ENCODE results near the gene APP.

Gene APP

DNA sequence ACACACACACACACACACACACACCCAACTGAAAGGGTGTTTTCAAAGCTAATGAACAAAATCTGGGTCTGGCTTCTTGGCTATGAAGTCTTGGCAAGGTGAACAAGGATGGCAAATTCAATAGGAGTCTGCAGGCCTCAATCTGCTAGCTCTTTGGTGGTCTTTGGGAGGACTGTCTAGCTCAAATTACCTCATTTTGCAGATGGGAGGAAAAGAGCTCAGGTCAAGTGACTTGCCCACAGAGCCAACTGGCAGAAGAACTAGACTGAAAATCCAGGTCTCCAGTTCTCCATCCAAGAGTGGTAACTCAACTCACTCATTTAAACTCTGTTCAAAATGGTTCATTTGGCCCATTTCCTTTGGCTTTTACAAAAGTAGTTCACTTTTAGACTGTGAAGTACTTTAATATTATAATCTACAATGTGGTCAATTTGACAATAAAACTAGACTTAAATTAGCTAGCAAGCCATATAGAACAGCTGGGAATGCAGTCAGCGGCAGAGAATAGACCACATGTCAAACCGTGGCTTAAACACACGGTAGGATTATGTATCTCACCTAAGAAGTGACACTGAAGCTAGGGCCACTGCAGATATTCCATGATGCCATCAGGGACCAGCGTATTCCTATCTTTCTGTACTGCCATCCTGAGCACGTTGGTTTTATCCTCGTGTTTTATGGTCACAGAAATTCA lies 112.9 kb downstream of the APP start:
- H3K27ac ChIP-seq (ENCODE audit: extremely low read depth, low read depth, low read length) = no peak overlapping the region
- CTCF ChIA-PET = interaction anchor here (0.6 kb wide), 1 partner anchor 91 kb away, joined by 3 read pairs; no protein-coding TSS in a partner anchor
- H3K4me3 ChIP-seq (ENCODE audit: low read depth, low read length) = no peak overlapping the region
- H3K36me3 ChIP-seq (ENCODE audit: control insufficient read depth in 2 of 2, insufficient read depth in 1 of 2, low read length in 2 of 2) = no peaks in the 10 kb centered on the region
- H3K4me1 ChIP-seq (ENCODE audit: control insufficient read depth, insufficient read depth, low read length) = peaks cover 37% of the 10 kb centered on the region
- TF ChIP-seq ZBTB20 (tag by site-specific recombination; IDR thresholded peaks at IDR 0.05) = no peak
- no peaks in the 10 kb centered on the region for H3K9me3 ChIP-seq (ENCODE audit: control insufficient read depth, insufficient read depth, low read depth, low read length)
- POLR2A ChIA-PET = interaction anchor here (0.5 to 1.6 kb wide), 3 partner anchors 16 to 258 kb away, joined by 3 to 4 read pairs (median 4); no protein-coding TSS in a partner anchor

DNA sequence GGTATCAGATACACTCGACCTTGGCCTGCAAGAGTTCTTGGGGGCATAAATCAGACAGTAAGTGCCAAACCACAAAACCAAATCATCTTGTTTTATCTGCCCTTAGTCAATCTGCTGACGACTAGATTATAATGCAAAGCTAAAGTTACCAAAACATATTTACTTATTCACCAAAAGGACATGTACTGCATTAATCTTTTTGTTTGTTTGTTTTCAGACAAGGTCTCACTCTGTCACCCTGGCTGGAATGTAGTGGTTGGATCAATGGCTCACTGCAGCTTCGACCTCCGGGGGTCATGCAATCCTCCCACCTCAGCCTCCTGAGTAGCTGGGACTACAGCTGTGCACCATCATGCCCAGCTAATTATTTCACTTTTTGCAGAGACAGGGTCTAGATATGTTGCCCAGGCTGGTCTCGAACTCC lies 114.7 kb downstream of the APP start:
- Histone ChIP-seq H3K36me3 (ENCODE audit: control insufficient read depth in 2 of 2, insufficient read depth in 1 of 2, low read length in 2 of 2) (peaks cover 0 to 7% of the 10 kb centered on the region in 2 experiments; a peak in 2 of 3 replicates), H3K4me1 (ENCODE audit: control insufficient read depth, insufficient read depth, low read length) (peaks cover 32% of the 10 kb centered on the region), H3K9me3 (ENCODE audit: control insufficient read depth, insufficient read depth, low read depth, low read length) (no peaks in the 10 kb centered on the region), H3K27ac (ENCODE audit: extremely low read depth, low read depth, low read length) (0 out of 2 replicates have a peak overlapping the region, but pooled peaks have one; percentile 12), H3K4me3 (ENCODE audit: low read depth, low read length) (no peak overlapping the region)
- ChIA-PET CTCF (interaction anchor here (1.1 kb wide), 1 partner anchor 23 kb away, joined by 5 read pairs; no protein-coding TSS in a partner anchor), POLR2A (no interaction called here)
- TF ChIP-seq ZNF121 (tag by site-specific recombination; IDR thresholded peaks at IDR 0.05) (peak; percentile 89; the same call in 1 of the 2 replicates), ZSCAN16 (tag by site-specific recombination; IDR thresholded peaks at IDR 0.05) (no peak), ZNF311 (tag by site-specific recombination; IDR thresholded peaks at IDR 0.05; ENCODE audit: borderline replicate concordance) (no peak), FEZF1 (tag by site-specific recombination; IDR thresholded peaks at IDR 0.05) (peak; percentile 81), ZXDB (tag by site-specific recombination; IDR thresholded peaks at IDR 0.05) (peak; percentile 39; the same call in 1 of the 2 replicates), ZNF341 (tag by site-specific recombination; IDR thresholded peaks at IDR 0.05; ENCODE audit: low read depth) (no peak), ZNF394 (tag by site-specific recombination; IDR thresholded peaks at IDR 0.05; ENCODE audit: borderline replicate concordance) (peak; percentile 36; the same call in 1 of the 2 replicates), ZNF529 (tag by site-specific recombination; IDR thresholded peaks at IDR 0.05; ENCODE audit: insufficient replicate concordance) (no peak), GLIS1 (tag by site-specific recombination; IDR thresholded peaks at IDR 0.05) (peak; percentile 11; the same call in 1 of the 2 replicates)

DNA sequence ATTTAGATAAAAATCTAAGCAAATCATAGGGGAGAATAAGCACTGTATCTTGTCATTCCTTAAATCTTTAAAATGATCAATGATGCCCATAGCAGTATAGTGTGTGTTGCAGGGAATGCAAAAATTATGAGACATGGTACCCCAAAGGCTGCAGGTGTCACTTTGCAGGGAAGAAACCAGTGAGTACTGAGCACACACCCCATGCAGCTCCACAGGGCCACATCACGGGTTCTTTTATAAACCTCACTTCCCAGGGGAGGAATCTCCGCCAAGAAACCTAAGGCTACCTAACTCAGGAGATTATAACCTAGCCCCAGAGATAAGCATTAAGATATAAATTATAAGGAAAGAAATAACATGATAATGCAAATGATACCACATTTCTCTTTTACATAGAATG lies 115.6 kb downstream of the APP start:
- Histone ChIP-seq H3K4me1 (ENCODE audit: control insufficient read depth, insufficient read depth, low read length) (peaks cover 24% of the 10 kb centered on the region), H3K36me3 (ENCODE audit: control insufficient read depth in 2 of 2, insufficient read depth in 1 of 2, low read length in 2 of 2) (peaks cover 0 to 15% of the 10 kb centered on the region in 2 experiments; a peak in 2 of 3 replicates), H3K9me3 (ENCODE audit: control insufficient read depth, insufficient read depth, low read depth, low read length) (no peaks in the 10 kb centered on the region), H3K27ac (ENCODE audit: extremely low read depth, low read depth, low read length) (no peak overlapping the region), H3K4me3 (ENCODE audit: low read depth, low read length) (no peak overlapping the region)
- POLR2A ChIA-PET = no interaction called here
- CTCF ChIA-PET = interaction anchor here (0.6 kb wide), 1 partner anchor 13 kb away, joined by 3 read pairs; no protein-coding TSS in a partner anchor
- TF ChIP-seq ZNF169 (tag by site-specific recombination; IDR thresholded peaks at IDR 0.05) = no peak
- no peak for TF ChIP-seq ZBTB48 (tag by site-specific recombination; IDR thresholded peaks at IDR 0.05)
- TF ChIP-seq ZFP3 (tag by site-specific recombination; IDR thresholded peaks at IDR 0.05; ENCODE audit: low read depth) = no peak
- no peak for TF ChIP-seq SCRT1 (tag by site-specific recombination; IDR thresholded peaks at IDR 0.05; ENCODE audit: borderline replicate concordance)
- TF ChIP-seq, protein P1, sequence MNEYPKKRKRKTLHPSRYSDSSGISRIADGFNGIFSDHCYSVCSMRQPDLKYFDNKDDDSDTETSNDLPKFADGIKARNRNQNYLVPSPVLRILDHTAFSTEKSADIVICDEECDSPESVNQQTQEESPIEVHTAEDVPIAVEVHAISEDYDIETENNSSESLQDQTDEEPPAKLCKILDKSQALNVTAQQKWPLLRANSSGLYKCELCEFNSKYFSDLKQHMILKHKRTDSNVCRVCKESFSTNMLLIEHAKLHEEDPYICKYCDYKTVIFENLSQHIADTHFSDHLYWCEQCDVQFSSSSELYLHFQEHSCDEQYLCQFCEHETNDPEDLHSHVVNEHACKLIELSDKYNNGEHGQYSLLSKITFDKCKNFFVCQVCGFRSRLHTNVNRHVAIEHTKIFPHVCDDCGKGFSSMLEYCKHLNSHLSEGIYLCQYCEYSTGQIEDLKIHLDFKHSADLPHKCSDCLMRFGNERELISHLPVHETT (tag by site-specific recombination; IDR thresholded peaks at IDR 0.05) = no peak
- TF ChIP-seq, protein P2, sequence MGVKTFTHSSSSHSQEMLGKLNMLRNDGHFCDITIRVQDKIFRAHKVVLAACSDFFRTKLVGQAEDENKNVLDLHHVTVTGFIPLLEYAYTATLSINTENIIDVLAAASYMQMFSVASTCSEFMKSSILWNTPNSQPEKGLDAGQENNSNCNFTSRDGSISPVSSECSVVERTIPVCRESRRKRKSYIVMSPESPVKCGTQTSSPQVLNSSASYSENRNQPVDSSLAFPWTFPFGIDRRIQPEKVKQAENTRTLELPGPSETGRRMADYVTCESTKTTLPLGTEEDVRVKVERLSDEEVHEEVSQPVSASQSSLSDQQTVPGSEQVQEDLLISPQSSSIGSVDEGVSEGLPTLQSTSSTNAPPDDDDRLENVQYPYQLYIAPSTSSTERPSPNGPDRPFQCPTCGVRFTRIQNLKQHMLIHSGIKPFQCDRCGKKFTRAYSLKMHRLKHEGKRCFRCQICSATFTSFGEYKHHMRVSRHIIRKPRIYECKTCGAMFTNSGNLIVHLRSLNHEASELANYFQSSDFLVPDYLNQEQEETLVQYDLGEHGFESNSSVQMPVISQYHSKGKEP (tag by site-specific recombination; IDR thresholded peaks at IDR 0.05) = peak; percentile 70
- no peak for TF ChIP-seq SETDB1 (IDR thresholded peaks at IDR 0.05; ENCODE audit: insufficient read length, low read length)
- TF ChIP-seq, protein P3, sequence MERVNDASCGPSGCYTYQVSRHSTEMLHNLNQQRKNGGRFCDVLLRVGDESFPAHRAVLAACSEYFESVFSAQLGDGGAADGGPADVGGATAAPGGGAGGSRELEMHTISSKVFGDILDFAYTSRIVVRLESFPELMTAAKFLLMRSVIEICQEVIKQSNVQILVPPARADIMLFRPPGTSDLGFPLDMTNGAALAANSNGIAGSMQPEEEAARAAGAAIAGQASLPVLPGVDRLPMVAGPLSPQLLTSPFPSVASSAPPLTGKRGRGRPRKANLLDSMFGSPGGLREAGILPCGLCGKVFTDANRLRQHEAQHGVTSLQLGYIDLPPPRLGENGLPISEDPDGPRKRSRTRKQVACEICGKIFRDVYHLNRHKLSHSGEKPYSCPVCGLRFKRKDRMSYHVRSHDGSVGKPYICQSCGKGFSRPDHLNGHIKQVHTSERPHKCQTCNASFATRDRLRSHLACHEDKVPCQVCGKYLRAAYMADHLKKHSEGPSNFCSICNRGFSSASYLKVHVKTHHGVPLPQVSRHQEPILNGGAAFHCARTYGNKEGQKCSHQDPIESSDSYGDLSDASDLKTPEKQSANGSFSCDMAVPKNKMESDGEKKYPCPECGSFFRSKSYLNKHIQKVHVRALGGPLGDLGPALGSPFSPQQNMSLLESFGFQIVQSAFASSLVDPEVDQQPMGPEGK (tag by site-specific recombination; IDR thresholded peaks at IDR 0.05) = no peak
- TF ChIP-seq ZNF48 (tag by site-specific recombination; IDR thresholded peaks at IDR 0.05) = no peak
- TF ChIP-seq ZNF792 (tag by site-specific recombination; IDR thresholded peaks at IDR 0.05) = no peak
- peak; percentile 72; the same call in 1 of the 2 replicates for TF ChIP-seq GLIS1 (tag by site-specific recombination; IDR thresholded peaks at IDR 0.05)
- TF ChIP-seq ZIC2 (tag by site-specific recombination; IDR thresholded peaks at IDR 0.05) = peak; percentile 38; the same call in 1 of the 2 replicates
- 0 out of 2 replicates have a peak, but pooled peaks have one; percentile 40 for TF ChIP-seq BCL11B (tag by site-specific recombination; IDR thresholded peaks at IDR 0.05; ENCODE audit: low read depth)
- TF ChIP-seq OSR2 (tag by site-specific recombination; IDR thresholded peaks at IDR 0.05) = peak; percentile 24; the same call in 1 of the 2 replicates

Data from HEK293 (cell line).